GM18498 (cell line): ENCODE data around the gene TRNP1.
"Not testable (repeated sequence)": the region's sequence is repeated elsewhere in the genome, so short reads cannot be mapped to it uniquely, and the experiment has no call there.

Experiments used
- ATAC-seq: cut with Tn5 transposase; IDR thresholded peaks from one replicate; pipeline ENCODE4 v1.9.1; 2021; ENCODE audit warnings: mild to moderate bottlenecking, moderate library complexity; ENCODE audit not compliant: unreplicated experiment

The TRNP1 gene, protein sequence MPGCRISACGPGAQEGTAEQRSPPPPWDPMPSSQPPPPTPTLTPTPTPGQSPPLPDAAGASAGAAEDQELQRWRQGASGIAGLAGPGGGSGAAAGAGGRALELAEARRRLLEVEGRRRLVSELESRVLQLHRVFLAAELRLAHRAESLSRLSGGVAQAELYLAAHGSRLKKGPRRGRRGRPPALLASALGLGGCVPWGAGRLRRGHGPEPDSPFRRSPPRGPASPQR

DNA sequence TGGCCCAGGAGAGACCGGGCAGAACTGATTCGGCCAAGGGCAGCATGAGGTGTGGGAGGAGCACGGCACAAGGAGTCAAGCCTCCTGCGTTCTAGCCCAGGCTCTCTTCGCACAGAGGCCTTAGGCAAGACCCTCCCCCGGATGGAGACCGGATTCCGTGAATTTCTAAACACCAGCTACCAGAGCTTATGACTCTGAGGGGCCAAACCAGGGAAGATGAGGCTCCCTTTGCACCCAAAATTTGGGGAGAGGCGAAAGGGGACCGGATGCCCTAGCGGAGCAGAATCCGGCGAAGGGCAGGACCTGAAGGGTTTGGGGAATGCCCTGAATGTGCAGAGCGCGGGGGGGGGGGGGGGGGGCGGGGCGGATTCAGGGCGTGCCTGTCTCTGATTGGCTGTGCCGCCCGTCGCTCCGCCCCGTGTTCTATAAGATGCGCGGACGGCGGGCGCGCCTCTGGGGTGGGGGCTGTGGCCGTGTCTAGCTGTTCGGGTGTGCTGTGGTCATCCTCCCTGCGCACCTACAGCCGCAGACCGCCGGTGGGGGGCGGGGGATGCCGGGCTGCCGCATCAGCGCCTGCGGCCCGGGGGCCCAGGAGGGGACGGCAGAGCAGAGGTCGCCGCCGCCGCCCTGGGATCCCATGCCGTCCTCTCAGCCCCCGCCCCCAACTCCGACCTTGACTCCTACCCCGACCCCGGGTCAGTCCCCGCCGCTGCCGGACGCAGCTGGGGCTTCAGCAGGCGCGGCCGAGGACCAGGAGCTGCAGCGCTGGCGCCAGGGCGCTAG, at the start of gene TRNP1:
Gene TRNP1, plus strand, starts transcription at position 456 of the 783 bp plus-strand sequence. Its CDS starts 95 bp downstream, at position 551.
- peak; percentile 55 for ATAC-seq

DNA sequence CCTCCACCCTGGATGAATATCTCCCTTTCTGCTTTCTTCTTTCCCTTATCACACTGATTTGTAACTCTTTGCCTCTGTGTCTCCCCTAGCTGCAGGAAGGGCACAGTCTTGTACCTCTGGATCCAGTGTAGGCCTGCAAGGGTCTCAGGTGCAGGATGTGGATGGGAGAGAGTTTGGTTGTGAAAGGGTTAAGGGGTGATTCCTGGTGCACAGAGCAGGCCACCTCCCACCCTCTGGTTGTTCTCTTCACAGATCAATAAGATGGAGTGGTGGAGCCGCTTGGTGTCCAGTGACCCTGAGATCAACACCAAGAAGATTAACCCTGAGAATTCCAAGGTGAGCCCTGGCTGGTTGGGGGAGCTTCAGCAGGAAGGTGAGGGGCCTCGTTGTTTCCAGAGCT, 48.4 kb upstream of the TRNP1 start:
- no peak for ATAC-seq

DNA sequence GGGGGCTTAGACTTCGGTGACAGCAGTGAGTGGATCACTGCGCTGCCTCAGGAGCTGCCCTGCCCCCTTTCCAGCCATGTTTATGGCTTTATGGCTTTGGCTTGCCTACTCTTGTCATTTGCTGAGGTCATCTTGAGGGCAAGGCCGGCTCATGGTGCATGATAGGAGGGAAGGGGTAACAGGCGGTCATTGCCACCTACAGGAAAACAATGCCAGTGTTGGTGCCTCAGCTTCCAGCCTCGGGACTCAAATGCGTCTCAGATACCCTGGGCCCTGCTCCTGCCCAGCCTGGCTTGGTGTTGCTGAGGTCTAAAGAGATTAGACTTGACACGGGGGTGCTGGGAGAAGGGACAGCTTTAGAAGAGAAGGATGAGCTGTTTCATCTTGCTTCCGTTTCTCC, 47.8 kb upstream of the TRNP1 start:
- ATAC-seq = no peak

DNA sequence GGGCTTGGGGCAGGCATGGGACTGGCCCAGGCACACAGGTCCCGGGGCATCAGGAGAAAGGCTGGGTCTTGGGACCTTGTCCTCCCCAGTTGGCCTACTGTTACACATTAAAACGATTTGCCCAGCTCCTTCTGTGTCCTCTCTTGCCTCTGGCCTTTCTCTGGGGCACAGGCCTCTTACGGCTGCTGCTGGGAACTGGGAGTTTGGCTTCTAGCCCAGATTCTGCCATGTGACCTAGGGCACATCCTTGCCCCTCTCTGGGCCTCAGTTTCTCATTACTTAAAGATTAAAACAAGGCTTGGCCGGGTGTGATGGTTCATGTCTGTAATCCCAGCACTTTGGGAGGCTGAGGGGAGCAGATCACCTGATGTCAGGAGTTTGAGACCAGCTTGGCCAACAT, 47.2 kb upstream of the TRNP1 start:
- no peak for ATAC-seq

DNA sequence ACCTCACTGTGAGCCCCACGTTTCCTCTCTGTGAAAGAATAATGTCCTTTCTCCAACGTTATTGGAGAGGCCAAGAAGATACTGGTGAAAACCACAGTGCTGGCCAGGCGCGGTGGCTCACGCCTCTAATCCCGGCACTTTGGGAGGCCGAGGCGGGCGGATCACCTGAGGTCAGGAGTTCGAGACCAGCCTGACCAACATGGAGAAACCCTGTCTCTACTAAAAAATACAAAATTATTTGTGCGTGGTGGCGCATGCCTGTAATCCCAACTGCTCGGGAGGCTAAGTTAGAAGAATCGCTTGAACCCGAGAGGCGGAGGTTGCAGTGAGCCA, 44.8 kb upstream of the TRNP1 start:
- ATAC-seq = not testable (repeated sequence)

DNA sequence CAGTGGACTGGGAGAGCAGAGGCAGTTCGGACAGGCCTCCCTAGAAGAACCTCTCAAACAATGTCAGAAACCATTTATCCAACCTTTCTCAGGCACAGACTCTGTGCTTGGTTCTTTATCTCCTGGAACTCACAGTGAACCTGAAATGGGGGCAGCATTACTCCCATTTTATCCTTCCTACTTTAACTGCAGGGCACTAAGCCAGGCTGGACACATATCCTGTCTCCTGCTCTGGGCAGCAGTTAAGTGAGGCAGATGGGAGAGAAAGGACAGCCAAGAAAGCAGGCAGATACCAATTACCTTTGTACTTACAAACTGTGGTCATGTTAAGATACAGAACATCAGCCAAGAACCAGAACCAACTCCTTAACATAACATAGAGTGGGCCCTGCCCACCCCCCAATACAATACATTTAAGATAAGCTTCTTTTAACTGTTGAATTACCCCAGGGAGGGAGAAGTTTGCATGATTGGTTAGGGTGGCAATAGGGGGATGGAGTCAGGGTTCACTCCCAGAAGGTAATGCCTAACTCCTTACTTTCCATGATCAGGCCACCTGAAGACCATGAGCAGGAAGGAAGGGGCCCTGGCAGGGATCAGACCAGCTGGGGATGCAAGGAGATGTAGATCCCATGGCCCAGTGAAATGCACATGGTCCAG, 44.1 kb upstream of the TRNP1 start:
- ATAC-seq = no peak

DNA sequence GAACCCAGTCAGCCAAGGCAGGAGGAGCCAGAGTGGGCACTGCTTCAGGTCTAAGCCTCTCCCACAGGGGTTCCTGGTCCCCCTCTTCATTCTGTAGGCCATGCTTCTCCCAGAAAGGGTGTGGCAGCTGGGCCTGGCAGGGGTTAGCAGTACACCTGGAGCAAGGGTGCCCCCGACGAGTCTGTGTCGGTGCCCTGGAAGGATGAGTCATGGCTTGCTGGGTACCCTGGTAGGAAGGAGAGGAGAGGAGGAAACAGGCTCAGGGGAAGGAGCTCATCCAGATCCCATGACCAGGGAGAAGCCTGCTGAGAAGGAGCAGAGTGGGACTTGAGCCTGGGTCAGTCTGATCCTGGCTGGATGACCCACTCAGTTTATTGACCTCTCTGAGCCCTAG, 43.6 kb upstream of the TRNP1 start:
- no peak for ATAC-seq

DNA sequence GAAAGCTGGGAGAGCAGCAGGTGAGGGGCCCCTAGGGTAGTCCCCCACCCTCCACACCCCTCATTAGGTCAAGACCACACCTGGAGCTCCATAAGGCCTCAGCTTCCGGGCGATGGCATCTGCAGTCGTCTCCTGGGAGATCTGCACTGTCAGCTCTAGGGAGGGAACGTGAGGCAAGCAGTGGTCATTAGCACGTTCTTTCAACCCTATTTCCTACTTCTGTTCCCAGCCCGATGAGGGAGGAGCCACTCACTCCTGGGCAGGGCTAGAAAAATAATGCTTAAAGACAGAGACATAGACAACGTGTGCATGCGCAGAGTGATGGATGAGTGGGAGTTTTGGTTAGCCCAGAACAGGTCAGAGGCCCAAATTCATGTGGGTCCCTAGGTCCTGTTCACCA, 42.9 kb upstream of the TRNP1 start:
- ATAC-seq = no peak

DNA sequence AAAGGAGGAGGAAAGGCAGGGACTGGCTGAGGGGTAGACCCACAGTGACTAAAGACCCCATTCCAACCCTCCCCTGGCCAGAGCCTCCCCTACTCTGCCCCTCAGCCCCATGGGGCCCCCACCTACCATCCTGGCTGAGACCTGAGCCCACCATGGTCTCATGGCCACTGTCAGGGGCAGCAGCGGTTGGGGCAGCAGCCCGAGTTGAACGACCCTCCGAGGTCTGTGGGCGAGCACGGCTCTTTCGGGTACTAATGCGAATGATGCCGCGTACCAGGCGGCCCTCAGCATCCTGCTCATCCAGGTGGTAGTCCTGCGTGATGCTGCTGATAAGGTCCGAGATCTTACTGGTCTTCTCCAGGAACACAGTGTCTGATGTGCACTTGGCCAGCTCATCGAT, 42.3 kb upstream of the TRNP1 start:
- ATAC-seq = no peak

DNA sequence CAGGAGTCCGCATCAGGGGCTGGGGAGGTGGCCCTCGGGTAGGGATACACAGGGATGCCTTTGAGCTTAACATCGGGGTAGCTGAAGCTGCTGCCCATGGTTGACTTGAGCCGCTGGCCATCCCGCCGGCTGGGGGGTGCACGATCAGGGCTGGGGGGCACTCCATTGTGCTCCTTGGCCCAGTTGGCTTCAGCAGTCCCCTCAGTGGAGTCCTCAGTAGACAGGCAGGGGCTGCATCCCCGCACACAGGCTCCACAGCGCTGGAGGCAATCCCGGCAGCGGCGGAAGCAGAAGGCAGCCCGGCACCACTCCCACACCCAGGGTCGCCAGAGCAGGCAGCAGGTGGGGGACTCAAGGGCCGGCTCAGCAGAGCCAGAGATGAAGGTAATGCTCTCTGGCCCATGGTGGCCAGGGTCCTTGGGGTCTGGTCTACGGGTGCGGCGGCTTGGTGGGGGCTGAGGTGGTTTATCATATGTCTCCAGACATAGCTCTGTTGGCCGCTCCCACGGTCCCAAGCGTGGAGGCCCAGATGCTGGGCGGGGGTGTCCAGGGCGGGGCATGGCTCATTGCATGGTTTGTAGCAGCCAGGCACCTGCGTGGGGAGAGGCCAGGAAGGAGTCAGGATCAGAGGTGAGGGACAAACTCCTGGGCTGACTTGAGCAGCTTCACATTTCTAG, 41.5 kb upstream of the TRNP1 start:
- no peak for ATAC-seq

DNA sequence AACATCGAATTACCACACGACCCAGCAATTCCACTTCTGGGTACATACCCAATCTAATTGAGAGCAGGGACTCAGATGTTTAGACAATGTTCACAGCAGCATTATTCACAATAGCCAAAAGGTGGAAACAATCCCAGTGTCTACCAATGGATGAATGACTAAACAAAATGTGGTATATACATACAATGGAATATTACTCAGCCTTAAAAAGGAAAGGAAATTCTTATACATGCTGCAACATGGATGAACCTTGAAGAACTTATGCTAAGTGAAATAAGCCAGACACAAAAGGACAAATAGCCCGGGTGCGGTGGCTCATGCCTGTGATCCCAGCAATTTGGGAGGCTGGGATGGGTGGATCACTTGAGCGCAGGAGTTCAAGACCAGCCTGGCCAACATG, 40.1 kb upstream of the TRNP1 start:
- no peak for ATAC-seq

DNA sequence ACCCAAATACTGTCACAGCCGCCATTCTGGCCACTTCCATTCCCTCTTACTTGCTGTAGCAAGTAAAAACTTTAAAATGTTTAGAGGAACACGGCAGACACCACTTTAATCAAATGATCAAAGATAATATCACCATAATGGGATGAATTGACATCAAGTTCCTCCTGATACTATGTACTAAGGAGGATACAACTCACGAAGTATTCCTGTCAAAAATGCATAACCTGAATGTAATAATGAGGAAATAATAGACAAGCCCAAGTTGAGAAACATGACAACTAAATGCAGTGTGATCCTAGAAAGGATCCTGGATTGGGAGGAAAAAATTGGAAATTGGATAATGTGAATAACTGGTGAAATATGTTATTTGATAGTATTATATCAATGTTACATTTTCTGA, 37.2 kb upstream of the TRNP1 start:
- no peak for ATAC-seq

DNA sequence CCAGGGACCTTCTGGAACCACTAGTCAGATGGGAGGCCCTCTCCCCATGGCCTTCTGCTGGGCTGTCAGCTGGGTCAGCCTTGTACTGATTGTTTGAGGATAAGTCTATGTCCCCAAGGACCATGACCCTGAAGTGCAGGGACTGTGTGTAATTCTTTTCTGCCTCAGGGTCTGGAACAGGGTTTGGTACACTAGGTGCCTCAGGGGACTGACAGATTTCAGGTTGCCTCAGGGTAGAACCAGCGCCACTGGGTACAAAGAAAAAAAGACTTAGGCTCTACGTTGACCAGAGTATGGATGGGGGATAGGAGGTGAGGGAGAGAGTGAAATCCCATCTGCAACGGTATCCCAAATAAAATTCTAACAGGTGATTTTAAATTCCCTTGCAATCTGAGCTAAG, 36.2 kb upstream of the TRNP1 start:
- no peak for ATAC-seq

DNA sequence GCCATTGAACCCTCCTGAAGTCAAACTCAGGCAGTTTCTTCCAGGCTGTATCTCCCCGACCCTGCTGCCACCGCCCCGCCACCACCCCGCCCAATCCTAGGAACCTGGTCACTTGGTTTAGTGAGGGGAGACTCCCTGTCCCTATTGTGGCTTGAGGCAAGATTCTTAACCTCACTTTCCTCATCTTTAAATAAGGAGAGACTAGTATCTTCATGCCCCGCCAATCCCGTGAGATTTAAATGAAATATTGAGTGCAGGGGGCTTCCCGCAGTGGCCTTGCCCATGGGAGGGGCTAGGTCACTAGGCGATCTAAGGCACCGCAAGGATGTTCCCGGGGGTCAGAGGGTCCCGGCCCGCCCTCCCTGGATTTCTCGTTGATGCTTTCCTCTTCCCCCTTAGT, 34.2 kb upstream of the TRNP1 start:
- ATAC-seq = no peak

DNA sequence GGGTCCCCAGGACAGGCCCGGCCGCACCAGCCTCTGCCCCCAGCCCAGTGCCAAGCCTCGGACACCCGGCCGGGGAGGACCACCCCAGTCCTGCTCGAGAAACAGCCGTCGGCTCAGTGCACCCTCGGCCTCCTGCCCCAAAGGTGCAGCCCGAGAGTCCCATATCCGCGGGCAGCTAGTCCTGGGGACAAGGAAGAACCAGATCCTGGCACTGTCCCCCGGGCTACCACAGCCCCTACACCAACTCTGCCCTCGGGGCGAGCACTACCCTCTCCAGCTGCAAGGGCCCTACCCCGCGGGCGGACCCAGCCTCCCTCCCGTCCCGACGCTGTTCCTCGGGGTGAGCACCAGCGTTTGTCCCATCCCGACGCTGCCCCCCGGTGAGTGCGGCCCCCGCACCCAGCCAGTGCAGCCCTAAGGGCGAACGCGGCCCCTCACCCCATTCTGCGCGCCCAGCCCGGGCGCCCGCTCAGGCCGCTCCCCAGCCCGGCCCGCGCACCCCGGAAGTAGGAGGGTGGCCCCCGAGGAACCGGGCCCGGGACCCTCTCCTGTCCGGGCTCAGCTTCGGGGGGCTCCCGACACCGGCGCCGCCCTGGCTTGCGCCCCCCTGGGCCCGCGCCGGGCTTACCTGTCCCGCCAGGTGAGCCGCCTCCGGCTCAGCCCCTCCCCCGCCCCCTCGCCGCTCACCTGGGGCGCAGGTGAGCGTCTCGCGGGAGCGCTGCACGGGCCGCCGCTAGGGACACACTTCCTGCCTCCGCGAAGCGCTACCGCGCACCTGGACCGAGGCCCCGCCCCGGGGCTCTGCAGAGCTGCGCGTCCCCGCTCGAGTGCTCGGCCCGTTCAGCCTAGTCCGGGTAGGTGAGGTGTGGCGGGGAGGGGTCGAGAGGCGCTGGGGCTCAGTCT, 33.5 kb upstream of the TRNP1 start, which contains the start of gene KDF1:
Gene KDF1, minus strand, starts transcription at position 747 of the 903 bp plus-strand sequence. CDS start 8,088 bp downstream, outside the sequence.
- no peak for ATAC-seq

DNA sequence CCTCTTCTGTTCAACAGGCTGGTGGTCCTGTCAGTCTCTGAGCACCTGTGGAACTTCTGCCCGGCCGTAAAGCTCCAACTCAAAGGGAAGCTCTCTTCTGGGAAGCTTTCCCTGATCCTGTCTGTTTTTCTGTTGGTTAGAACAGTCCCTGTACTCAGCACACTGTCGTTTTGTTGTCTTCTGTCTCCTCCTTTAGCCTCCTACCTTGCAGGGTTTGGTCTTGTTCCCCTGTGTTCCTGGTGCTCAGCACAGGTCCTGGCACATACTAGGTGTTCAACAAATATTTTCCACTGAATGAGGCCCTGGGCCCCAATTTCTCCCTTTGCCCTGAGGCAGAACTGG, 32.9 kb upstream of the TRNP1 start:
- no peak for ATAC-seq

DNA sequence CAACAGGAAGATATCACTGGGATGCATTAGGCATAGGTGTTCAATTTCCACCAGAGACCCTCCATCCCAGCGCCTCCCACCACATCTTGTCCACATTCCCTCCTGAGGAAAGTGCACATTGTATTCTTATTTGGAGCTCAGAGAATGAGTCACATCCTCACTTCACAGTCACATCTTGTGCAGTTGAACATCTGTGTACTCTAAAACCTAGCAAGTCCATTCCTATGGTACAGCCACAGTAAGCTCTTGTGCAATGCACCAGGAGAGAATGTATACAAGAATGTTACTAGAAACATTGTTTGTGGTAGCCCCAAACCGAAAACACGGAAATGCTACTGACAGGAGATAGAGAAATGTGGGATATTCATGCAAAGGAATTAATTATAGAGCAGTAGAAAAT, 31.7 kb upstream of the TRNP1 start:
- no peak for ATAC-seq

DNA sequence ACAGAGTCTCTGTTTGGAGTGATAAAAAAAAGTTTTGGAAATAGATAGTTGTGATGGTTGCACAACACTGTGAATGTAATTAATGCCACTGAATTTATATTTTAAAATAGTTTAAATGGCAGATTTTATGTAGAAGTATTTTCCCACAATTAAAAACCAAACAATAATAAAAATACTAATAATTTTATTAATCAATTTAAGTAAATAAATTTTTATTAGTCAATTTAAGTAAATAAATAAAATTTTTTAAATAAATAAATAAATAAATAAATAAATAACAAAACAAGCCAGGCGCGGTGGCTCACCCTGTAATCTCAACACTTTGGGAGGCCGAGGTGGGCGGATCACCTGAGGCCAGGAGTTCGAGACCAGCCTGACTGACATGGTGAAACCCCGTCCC, 28.3 kb upstream of the TRNP1 start:
- no peak for ATAC-seq

DNA sequence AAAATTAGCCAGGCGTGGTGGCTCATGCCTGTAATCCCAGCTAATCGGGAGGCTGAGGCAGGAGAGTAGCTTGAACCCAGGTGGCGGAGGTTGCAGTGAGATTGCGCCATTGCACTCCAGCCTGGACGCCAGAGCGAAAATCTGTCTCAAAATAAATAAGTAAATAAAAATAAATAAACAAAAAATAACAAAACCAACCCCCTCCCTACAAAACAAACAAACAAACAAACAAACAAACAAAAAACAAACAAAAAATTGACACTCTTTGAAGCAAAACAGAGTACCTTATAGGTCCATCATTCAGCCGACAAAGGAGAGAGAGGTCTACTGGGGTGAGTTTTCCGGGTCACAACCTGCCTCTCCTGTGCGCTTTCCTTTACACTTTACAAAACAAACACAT, 27.9 kb upstream of the TRNP1 start:
- no peak for ATAC-seq

DNA sequence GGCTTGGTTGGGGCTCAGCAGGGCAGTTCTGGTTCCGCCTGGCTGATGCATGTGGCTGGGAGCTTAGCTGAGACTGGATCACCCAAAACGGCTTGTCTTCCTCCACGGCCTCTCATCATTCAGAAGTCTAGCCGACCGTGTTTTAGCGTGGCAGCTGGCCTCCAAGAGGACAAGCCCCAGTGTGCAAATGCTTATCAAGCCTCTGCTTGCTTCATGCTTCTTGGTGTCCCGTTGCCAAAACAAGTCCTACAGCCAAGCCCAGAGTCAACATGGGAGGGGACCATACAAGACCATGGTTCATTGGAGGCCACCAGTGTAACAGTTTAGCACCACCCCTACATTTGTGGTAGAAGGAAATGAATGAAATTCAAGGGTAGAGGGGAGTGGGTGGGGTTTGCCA, 22.7 kb upstream of the TRNP1 start:
- no peak for ATAC-seq

DNA sequence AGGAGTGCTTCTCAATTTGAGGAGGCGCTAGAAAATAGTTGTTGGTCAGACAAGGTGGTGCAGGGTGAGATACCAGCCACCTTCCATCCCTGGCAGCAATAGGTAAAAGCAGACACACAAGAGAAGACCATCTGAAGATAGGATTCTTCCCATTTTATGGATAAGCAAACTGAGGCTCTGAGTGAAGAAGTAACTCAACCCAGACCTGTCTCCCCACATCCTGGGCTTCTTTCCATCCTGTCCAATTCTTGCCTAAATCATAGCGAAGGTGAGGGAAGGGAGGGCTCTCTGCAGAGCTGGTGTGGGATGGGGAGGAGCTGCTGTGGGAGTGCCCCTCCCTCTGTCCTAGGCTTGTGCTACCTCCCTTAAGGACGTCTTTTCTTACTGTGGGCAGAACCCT, 21.9 kb upstream of the TRNP1 start:
- ATAC-seq = no peak
